T-helper 17 cell (primary cell): ENCODE measurements around the gene DMWD. TPM values are rescaled to one million over a fixed set of nuclear protein-coding genes. Genes with fewer than 3 reads are reported as not detected.
A peak's percentile ranks its signal among the peaks of the same experiment; 100 is the strongest.

Source experiments
- ATAC-seq: fragments of 150-1000 bp; cut with Tn5 transposase; 2 replicates; pipeline ENCODE4 v1.10.0; 2021; ENCODE audit warnings: mild to moderate bottlenecking, moderate library complexity
- DNase-seq, 3 donors: peaks; one replicate each; pipeline versions ENCODE4 v3.0.0 to v3.0.0-alpha.2; 2020 to 2021
- H3K9me3 ChIP-seq: one replicate; pipeline ENCODE4 v1.7.0; 2013; ENCODE audit warnings: low read length, mild to moderate bottlenecking; ENCODE audit not compliant: control insufficient read depth, poor library complexity, severe bottlenecking
- H3K27ac Mint-ChIP-seq: one replicate; pipeline ENCODE4 v1.8.0; 2022; ENCODE audit warnings: mild to moderate bottlenecking, moderate library complexity, mixed read lengths
- H3K27me3 Mint-ChIP-seq: one replicate; pipeline ENCODE4 v1.8.0; 2022; ENCODE audit warnings: mixed read lengths
- H3K36me3 Mint-ChIP-seq: one replicate; pipeline ENCODE4 v1.8.0; 2022; ENCODE audit warnings: low read depth, mixed read lengths
- H3K4me1 Mint-ChIP-seq: one replicate; pipeline ENCODE4 v1.8.0; 2022; ENCODE audit warnings: mild to moderate bottlenecking, mixed read lengths
- H3K4me3 Mint-ChIP-seq: one replicate; pipeline ENCODE4 v1.8.0; 2022; ENCODE audit warnings: mild to moderate bottlenecking, moderate library complexity, mixed read lengths
- total RNA-seq, 4 donors: library from RNA in 2 of 4; stranded (reverse) in 2 of 4; gene quantifications; one replicate each; pipeline ENCODE4 v1.2.3 and lab custom pipeline; 2022 to 2026

The DMWD gene
- total RNA-seq, 2 donors from 2014 or later = 28.3 to 49.1 TPM

GRCh38 chr19:45767881-45768654, 24.6 kb downstream of the DMWD start:
- no peak overlapping the region for H3K27ac Mint-ChIP-seq
- H3K36me3 Mint-ChIP-seq = no peaks in the 10 kb centered on the region
- ATAC-seq (no peak), DNase-seq (no peak)
- H3K27me3 Mint-ChIP-seq = peaks cover 6% of the 10 kb centered on the region
- peaks cover 20% of the 10 kb centered on the region for H3K4me1 Mint-ChIP-seq
- no peaks in the 10 kb centered on the region for H3K9me3 ChIP-seq
- peak overlapping the region; percentile 80 for H3K4me3 Mint-ChIP-seq

GRCh38 chr19:45767410-45767880, 25.2 kb downstream of the DMWD start:
- no peak for ATAC-seq
- H3K4me1 Mint-ChIP-seq = peaks cover 20% of the 10 kb centered on the region
- peak overlapping the region; percentile 68 for H3K4me3 Mint-ChIP-seq
- H3K9me3 ChIP-seq = no peaks in the 10 kb centered on the region
- peaks cover 6% of the 10 kb centered on the region for H3K27me3 Mint-ChIP-seq
- no peak overlapping the region for H3K27ac Mint-ChIP-seq
- DNase-seq = no peak
- H3K36me3 Mint-ChIP-seq = no peaks in the 10 kb centered on the region

DNA sequence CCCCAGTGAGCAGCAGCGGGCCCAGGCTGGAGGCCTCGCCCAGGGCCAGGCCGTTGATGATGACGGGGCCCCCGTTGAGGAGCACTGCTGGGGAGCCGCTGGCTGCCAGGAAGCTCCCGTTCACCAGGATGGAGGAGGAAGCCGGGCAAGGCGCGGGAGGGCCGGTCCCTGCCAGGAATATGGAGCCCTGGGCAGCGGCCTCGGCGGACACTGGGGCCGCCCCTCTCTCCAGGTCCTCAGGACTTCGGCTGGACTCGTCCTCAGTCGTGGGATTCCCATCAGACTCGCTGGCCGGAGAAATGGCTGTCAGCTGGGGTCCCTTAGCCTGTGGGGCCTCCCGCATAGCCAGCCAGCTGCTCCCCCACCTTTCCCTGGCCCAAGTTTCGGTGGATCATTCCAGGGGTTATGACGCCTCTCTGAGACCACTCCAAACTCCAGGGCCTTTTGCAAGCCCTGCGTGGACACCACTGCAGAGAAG, 25.7 kb downstream of the DMWD start:
- DNase-seq (no peak), ATAC-seq (no peak)
- peaks cover 16% of the 10 kb centered on the region for H3K4me1 Mint-ChIP-seq
- H3K27ac Mint-ChIP-seq = no peak overlapping the region
- H3K4me3 Mint-ChIP-seq = peak overlapping the region; percentile 68
- no peaks in the 10 kb centered on the region for H3K36me3 Mint-ChIP-seq
- no peaks in the 10 kb centered on the region for H3K9me3 ChIP-seq
- H3K27me3 Mint-ChIP-seq = peaks cover 6% of the 10 kb centered on the region

DNA sequence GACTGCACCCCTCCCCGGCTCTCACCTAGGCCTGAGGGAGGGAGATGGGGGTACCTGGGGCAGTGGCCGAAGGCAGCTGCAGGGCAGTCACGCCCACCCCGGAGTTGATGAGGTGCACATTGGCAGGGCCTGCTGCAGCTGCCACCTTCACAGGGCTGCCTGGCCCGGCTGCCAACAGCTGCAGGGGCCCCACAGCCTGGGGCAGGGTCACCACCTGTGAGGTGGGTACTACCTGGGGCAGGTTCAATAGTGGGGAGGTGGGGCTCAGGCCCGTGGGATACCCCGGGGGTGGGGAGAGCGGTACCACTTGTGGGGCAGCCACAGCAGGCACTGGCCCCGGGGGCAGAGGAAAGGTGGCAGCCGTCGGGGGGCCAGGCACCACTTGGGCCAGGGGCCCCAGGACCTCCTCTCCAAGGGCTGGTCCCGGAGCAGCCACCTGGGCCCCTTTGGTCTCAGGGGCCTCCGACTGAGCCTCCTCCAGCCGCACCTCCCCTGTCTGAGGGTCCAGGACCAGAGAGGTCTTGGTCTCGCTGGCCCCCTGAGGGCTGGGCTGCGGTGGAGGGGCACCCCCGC, 26.3 kb downstream of the DMWD start:
- peak overlapping the region; percentile 16 for H3K27ac Mint-ChIP-seq
- H3K9me3 ChIP-seq = no peaks in the 10 kb centered on the region
- peaks cover 16% of the 10 kb centered on the region for H3K4me1 Mint-ChIP-seq
- ATAC-seq (no peak), DNase-seq (no peak)
- peaks cover 6% of the 10 kb centered on the region for H3K27me3 Mint-ChIP-seq
- H3K36me3 Mint-ChIP-seq = no peaks in the 10 kb centered on the region
- H3K4me3 Mint-ChIP-seq = peak overlapping the region; percentile 25

- Mint-ChIP-seq H3K27ac (peak overlapping the region; percentile 16), H3K27me3 (peaks cover 6% of the 10 kb centered on the region), H3K4me3 (peak overlapping the region; percentile 25), H3K36me3 (no peaks in the 10 kb centered on the region), H3K4me1 (peaks cover 16% of the 10 kb centered on the region)
- H3K9me3 ChIP-seq = no peaks in the 10 kb centered on the region
- ATAC-seq (no peak), DNase-seq (no peak)
These were observed 26.8 kb downstream of the DMWD start for GRCh38 chr19:45765702-45766295.

- Mint-ChIP-seq H3K4me3 (no peak overlapping the region), H3K36me3 (no peaks in the 10 kb centered on the region), H3K27me3 (peaks cover 6% of the 10 kb centered on the region), H3K4me1 (peaks cover 12% of the 10 kb centered on the region), H3K27ac (no peak overlapping the region)
- DNase-seq (no peak), ATAC-seq (no peak)
- H3K9me3 ChIP-seq = no peaks in the 10 kb centered on the region
These were observed 27.5 kb downstream of the DMWD start for GRCh38 chr19:45764945-45765701.

DNA sequence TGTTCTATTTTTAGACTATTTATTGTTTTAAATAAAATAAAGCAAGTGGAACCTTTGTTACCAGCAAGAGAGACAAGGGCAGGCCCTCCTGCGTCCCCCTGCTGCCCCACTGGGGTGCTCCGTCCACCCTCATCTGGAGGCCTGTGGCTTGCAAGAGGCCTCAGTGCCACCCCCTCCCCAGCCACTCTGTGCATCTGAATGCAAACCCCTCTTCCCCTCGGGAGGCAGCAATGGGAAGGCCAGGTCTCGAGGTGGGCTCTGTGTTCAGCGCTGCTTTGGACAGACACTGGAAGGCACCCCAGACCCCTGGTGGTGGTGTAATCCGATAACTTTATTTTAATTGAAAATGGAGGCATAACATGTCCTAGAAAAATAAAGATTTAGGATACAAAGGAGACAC, 28.2 kb downstream of the DMWD start:
- no peaks in the 10 kb centered on the region for H3K9me3 ChIP-seq
- H3K27ac Mint-ChIP-seq = no peak overlapping the region
- ATAC-seq = no peak
- H3K4me1 Mint-ChIP-seq = peaks cover 7% of the 10 kb centered on the region
- peaks cover 6% of the 10 kb centered on the region for H3K27me3 Mint-ChIP-seq
- H3K36me3 Mint-ChIP-seq = no peaks in the 10 kb centered on the region
- DNase-seq = no peak
- no peak overlapping the region for H3K4me3 Mint-ChIP-seq

- DNase-seq (no peak), ATAC-seq (no peak)
- no peaks in the 10 kb centered on the region for H3K9me3 ChIP-seq
- Mint-ChIP-seq H3K36me3 (no peaks in the 10 kb centered on the region), H3K27ac (no peak overlapping the region), H3K27me3 (peaks cover 8% of the 10 kb centered on the region), H3K4me1 (peaks cover 4% of the 10 kb centered on the region), H3K4me3 (no peak overlapping the region)
These were observed 28.9 kb downstream of the DMWD start for GRCh38 chr19:45763691-45764294.

DNA sequence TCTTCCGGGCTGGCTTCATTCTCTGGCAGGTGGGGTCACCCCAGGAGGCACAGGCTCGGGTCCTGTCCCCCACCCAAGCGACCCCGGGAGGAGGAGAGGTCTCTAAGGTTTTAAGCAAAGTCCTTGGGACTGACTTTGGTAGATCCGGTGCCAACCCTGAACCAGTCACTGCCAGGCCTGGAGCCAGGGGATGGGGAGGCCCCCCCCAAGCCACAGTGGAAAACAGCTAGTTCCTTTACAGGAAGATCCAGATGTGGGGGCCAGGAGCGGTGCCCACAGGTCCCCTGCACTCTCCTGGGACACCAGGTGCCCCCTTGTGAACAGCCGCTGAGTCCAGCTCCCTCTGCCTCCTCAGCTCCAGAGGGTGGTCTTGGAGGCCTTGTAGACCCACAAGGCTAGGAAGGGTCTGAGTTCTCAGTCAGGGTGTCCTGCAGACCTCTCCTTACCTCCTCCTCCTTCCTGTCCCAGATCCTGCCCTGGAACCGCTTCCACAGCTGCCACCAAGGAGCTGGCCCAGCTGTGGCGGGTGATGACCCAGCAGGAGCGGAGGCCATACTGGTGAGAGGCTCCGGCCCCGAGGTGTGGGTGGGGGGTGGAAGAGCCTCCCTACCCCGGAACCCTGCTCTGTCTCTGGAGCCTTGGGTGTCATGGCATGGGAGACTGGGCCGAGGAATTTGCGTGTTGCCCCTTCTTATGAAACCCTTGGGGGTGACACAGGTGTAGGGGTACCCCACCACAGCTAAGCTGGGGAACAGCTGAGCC, 29.6 kb downstream of the DMWD start:
- Mint-ChIP-seq H3K4me3 (no peak overlapping the region), H3K36me3 (no peaks in the 10 kb centered on the region), H3K27ac (no peak overlapping the region), H3K4me1 (peaks cover 2% of the 10 kb centered on the region), H3K27me3 (peaks cover 10% of the 10 kb centered on the region)
- DNase-seq (no peak), ATAC-seq (no peak)
- H3K9me3 ChIP-seq = no peaks in the 10 kb centered on the region

DNA sequence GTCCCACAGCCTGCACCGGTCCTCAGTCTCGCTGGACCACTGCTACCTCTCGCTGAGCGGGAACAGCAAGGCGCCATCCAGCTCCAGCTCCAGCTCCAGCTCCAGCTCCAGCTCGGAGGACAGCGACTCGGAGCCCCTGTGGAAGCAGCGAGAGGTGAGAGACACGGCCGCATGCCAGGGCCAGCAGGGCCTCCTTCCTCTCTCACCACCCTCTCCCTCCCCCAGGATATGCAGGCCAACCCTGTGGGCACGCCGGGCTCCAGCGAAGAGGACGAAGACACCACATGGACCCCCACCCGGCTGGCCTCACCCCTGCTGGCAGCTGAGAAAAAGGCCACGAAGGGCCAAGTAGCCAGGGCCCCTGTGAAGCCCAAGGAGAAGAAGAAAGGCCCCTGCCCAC, 30.9 kb downstream of the DMWD start:
- Mint-ChIP-seq H3K4me3 (no peak overlapping the region), H3K27ac (no peak overlapping the region), H3K27me3 (peaks cover 13% of the 10 kb centered on the region), H3K4me1 (peaks cover 4% of the 10 kb centered on the region), H3K36me3 (no peaks in the 10 kb centered on the region)
- no peak for DNase-seq
- no peak for ATAC-seq
- no peaks in the 10 kb centered on the region for H3K9me3 ChIP-seq

DNA sequence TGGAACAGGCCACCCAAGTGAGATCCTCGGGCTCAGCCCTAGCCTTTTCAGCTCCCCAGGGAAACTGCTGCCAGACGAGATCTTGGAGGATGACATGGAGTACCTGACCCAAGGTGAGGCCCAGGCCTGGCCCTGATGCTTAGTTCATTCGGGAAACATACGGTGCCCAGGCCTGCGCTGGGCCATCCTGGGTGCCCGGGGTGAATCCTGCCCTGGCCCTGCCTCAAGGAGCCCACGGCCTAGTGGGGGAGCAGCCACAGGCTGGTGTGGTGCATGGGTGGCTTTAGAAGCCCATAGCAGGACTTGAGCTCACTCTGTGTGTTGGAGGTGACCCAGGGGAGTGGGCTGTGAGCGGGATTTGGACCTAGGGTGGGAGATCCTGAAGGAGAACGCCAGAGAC, 33.7 kb downstream of the DMWD start:
- no peak for ATAC-seq

DNA sequence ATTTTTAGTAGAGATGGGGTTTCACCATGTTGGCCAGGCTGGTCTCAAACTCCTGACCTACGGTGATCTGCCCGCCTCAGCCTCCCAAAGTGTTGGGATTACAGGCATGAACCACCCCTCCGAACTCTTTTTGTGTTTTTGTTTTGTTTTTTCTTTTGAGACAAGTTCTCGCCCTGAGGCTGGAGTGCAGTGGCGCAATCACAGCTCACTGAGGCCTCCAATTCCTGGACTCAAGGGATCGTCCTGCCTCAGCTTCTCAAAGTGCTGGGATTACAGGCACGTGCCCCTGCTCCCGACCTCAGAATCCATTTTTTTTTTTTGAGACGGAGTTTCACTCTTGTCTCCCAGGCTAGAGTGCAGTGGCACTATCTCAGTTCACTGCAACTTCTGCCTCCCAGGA, 35.0 kb downstream of the DMWD start:
- no peak overlapping the region for H3K27ac Mint-ChIP-seq
- no peaks in the 10 kb centered on the region for H3K9me3 ChIP-seq
- H3K4me3 Mint-ChIP-seq = no peak overlapping the region
- ATAC-seq = no peak
- H3K4me1 Mint-ChIP-seq = peaks cover 3% of the 10 kb centered on the region
- peaks cover 10% of the 10 kb centered on the region for H3K27me3 Mint-ChIP-seq
- no peaks in the 10 kb centered on the region for H3K36me3 Mint-ChIP-seq
- no peak for DNase-seq

More for the DNA sequence above, 33.7 kb downstream of the DMWD start:
- H3K36me3 Mint-ChIP-seq = no peaks in the 10 kb centered on the region
- H3K4me1 Mint-ChIP-seq = peaks cover 3% of the 10 kb centered on the region
- peaks cover 10% of the 10 kb centered on the region for H3K27me3 Mint-ChIP-seq
- no peak overlapping the region for H3K27ac Mint-ChIP-seq
- H3K9me3 ChIP-seq = no peaks in the 10 kb centered on the region
- no peak for DNase-seq
- H3K4me3 Mint-ChIP-seq = no peak overlapping the region
